Mesenchymal stem cell (in vitro differentiated cells and primary cell): ENCODE measurements around the gene DISC1.
"Not testable (repeated sequence)": the region's sequence is repeated elsewhere in the genome, so short reads cannot be mapped to it uniquely, and the experiment has no call there.

Experiments
- DNase-seq: peaks from one replicate; pipeline ENCODE4 v3.0.0-alpha.2; 2013
- H2AFZ ChIP-seq: one replicate; pipeline ENCODE4 v1.6.1; 2013; ENCODE audit warnings: low read depth, mild to moderate bottlenecking, control low read depth, inconsistent platforms, low read length, moderate library complexity
- H2AK5ac ChIP-seq: 2 replicates; pipeline ENCODE4 v1.6.1; 2013; ENCODE audit warnings: low read length, moderate library complexity, mild to moderate bottlenecking, inconsistent platforms; ENCODE audit not compliant: severe bottlenecking
- H2BK120ac ChIP-seq: one replicate; pipeline ENCODE4 v1.6.1; 2013; ENCODE audit warnings: low read depth, mild to moderate bottlenecking, inconsistent platforms, low read length, moderate library complexity
- H2BK12ac ChIP-seq, 2 experiments: one replicate each; pipeline ENCODE4 v1.6.1; 2013; ENCODE audit warnings: inconsistent platforms in 2 of 2, low read length in 2 of 2, mild to moderate bottlenecking in 2 of 2, moderate library complexity in 2 of 2, control low read depth in 1 of 2
- H2BK15ac ChIP-seq: one replicate; pipeline ENCODE4 v1.6.1; 2013; ENCODE audit warnings: mild to moderate bottlenecking, low read depth, inconsistent platforms; ENCODE audit not compliant: poor library complexity, severe bottlenecking
- H2BK5ac ChIP-seq: 2 replicates; pipeline ENCODE4 v1.6.1; 2013; ENCODE audit warnings: low read depth, mild to moderate bottlenecking, low read length, control low read depth, inconsistent platforms; ENCODE audit not compliant: poor library complexity, severe bottlenecking
- H3K14ac ChIP-seq, 2 experiments: one replicate each; pipeline ENCODE4 v1.6.1; 2013; ENCODE audit warnings: inconsistent platforms in 2 of 2, low read length in 2 of 2, control low read depth in 1 of 2, mild to moderate bottlenecking in 1 of 2, moderate library complexity in 1 of 2
- H3K18ac ChIP-seq, 2 experiments: one replicate each; pipeline ENCODE4 v1.6.1; 2013; ENCODE audit warnings: inconsistent platforms in 2 of 2, low read length in 2 of 2, control low read depth in 1 of 2, low read depth in 1 of 2, mild to moderate bottlenecking in 1 of 2
- H3K23ac ChIP-seq, 2 experiments: one replicate each; pipeline ENCODE4 v1.6.1; 2013; ENCODE audit warnings: inconsistent platforms in 2 of 2, low read length in 2 of 2, mild to moderate bottlenecking in 2 of 2, moderate library complexity in 2 of 2, control low read depth in 1 of 2
- H3K27ac ChIP-seq: 2 replicates; pipeline ENCODE4 v1.5.1; 2013; ENCODE audit warnings: mild to moderate bottlenecking, moderate library complexity, low read length, control low read depth, inconsistent platforms; ENCODE audit not compliant: poor library complexity, severe bottlenecking
- H3K27me3 ChIP-seq, 2 experiments: 2 replicates each; pipeline versions ENCODE4 v1.6.1 to v1.7.0; 2013; ENCODE audit warnings: low read length in 2 of 2, mild to moderate bottlenecking in 2 of 2, moderate library complexity in 2 of 2, control low read depth in 1 of 2, inconsistent platforms in 1 of 2; ENCODE audit not compliant: control insufficient read depth in 1 of 2, insufficient read depth in 1 of 2
- H3K36me3 ChIP-seq, 2 experiments: 2 replicates each; pipeline versions ENCODE4 v1.6.1 to v1.7.0; 2013; ENCODE audit warnings: low read length in 2 of 2, control low read depth in 1 of 2, inconsistent platforms in 1 of 2, low read depth in 1 of 2, mild to moderate bottlenecking in 1 of 2; ENCODE audit not compliant: insufficient read depth in 2 of 2, control insufficient read depth in 1 of 2
- H3K4ac ChIP-seq, 2 experiments: one replicate each; pipeline ENCODE4 v1.6.1; 2013; ENCODE audit warnings: inconsistent platforms in 2 of 2, low read length in 2 of 2, mild to moderate bottlenecking in 2 of 2, moderate library complexity in 2 of 2, control low read depth in 1 of 2, low read depth in 1 of 2
- H3K4me1 ChIP-seq: 2 replicates; pipeline ENCODE4 v1.6.1; 2013; ENCODE audit warnings: low read depth, low read length, control low read depth; ENCODE audit not compliant: control insufficient read depth, insufficient read depth
- H3K4me2 ChIP-seq: 2 replicates; pipeline ENCODE4 v1.6.1; 2013; ENCODE audit warnings: low read length, mild to moderate bottlenecking, inconsistent platforms; ENCODE audit not compliant: poor library complexity, severe bottlenecking
- H3K4me3 ChIP-seq, 2 experiments: 2 replicates each; pipeline versions ENCODE4 v1.5.1 to v1.7.0; 2013; ENCODE audit warnings: low read length in 2 of 2, mild to moderate bottlenecking in 2 of 2, control low read depth in 1 of 2, low read depth in 1 of 2; ENCODE audit not compliant: insufficient read depth in 1 of 2
- H3K79me1 ChIP-seq: replicated peaks from 2 replicates; pipeline ENCODE4 v1.6.1; 2013; ENCODE audit warnings: mild to moderate bottlenecking, control low read depth, low read length, inconsistent platforms; ENCODE audit not compliant: poor library complexity, severe bottlenecking
- H3K9ac ChIP-seq: 2 replicates; pipeline ENCODE4 v1.7.0; 2013; ENCODE audit warnings: mild to moderate bottlenecking, low read length, moderate library complexity
- H3K9me3 ChIP-seq: 2 replicates; pipeline ENCODE4 v1.7.0; 2013; ENCODE audit warnings: mild to moderate bottlenecking, low read length; ENCODE audit not compliant: control insufficient read depth
- H4K8ac ChIP-seq: one replicate; pipeline ENCODE4 v1.6.1; 2013; ENCODE audit warnings: inconsistent platforms, mild to moderate bottlenecking, low read length, moderate library complexity
- H4K91ac ChIP-seq: one replicate; pipeline ENCODE4 v1.6.1; 2013; ENCODE audit warnings: mild to moderate bottlenecking, low read length, inconsistent platforms
- WGBS: methylation state at CpG from one replicate; pipeline ENCODE4 v1.1.7; 2013; ENCODE audit warnings: mixed read lengths; 5-methylcytosine and 5-hydroxymethylcytosine counted together

DISC1 gene

DNA sequence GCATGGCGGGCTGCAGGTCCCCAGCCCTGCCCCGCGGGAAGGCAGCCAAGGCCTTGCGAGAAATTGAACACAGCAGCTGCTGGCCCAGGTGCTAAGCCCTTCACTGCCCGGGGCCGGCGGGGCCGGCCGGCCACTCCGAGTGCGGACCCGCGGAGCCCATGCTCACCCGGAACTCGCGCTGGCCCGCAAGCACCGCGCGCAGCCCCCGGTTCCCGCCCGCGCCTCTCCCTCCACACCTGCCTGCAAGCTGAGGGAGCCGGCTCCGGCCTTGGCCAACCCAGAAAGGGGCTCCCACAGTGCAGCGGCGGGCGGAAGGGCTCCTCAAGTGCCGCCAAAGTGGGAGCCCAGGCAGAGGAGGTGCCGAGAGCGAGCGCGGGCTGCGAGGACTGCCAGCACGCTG is 15.5 kb downstream of the DISC1 start:
- DNase-seq, H4K8ac ChIP-seq, H3K27ac ChIP-seq, H2BK5ac ChIP-seq, H4K91ac ChIP-seq, H2BK120ac ChIP-seq, H3K9me3 ChIP-seq, H3K4ac ChIP-seq, H3K4me1 ChIP-seq, H2AFZ ChIP-seq, H2BK12ac ChIP-seq, H3K27me3 ChIP-seq, H2BK15ac ChIP-seq, H3K23ac ChIP-seq, H2AK5ac ChIP-seq, H3K9ac ChIP-seq, H3K4me2 ChIP-seq, H3K4me3 ChIP-seq: not testable (repeated sequence)
- Histone ChIP-seq H3K14ac (peak overlapping the region in 1 of 2 experiments; percentile 59), H3K18ac (peak overlapping the region in 1 of 2 experiments; percentile 9), H3K79me1 (peaks cover 43% of the 10 kb centered on the region), H3K36me3 (peaks cover 0 to 21% of the 10 kb centered on the region in 2 experiments)
- 98% methylated on average over 34 of the region's 36 CpGs for WGBS

DNA sequence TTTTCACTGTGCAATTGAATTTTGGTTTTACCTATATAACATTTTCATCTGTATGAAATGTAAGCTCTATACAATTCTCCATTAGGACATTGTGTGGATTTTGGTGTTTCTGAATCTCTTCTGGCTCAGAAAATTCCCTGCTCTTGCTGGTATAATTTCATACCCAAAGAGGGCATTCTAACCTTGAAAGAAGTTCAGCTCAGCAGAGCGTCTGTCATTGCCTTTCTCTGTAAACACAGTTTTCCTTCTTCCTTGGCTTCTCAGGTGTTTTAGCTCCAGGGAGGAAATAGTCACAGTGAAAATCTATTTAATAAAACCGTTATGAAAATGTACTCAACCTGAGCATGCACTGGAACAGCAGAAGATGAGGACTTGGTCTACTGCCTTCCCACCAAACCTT is 16.0 kb downstream of the DISC1 start:
- Histone ChIP-seq H3K79me1 (peaks cover 40% of the 10 kb centered on the region), H3K9ac (no peak overlapping the region), H2BK15ac (no peak overlapping the region), H2BK5ac (no peak overlapping the region), H2BK12ac (no peak overlapping the region), H4K8ac (no peak overlapping the region), H3K9me3 (no peaks in the 10 kb centered on the region), H3K27me3 (no peaks in the 10 kb centered on the region), H3K36me3 (peaks cover 0 to 21% of the 10 kb centered on the region in 2 experiments), H3K23ac (no peak overlapping the region), H3K18ac (peak overlapping the region in 1 of 2 experiments; percentile 59), H3K4me2 (no peak overlapping the region), H3K4me1 (peaks cover 3% of the 10 kb centered on the region), H2AK5ac (no peak overlapping the region), H3K4me3 (no peak overlapping the region), H2AFZ (no peak overlapping the region), H3K4ac (no peak overlapping the region), H2BK120ac (no peak overlapping the region), H3K27ac (no peak overlapping the region), H4K91ac (no peak overlapping the region), H3K14ac (no peak overlapping the region)
- DNase-seq, result no peak
- WGBS, result 79% methylated on average over 2 of the region's 2 CpGs

DNA sequence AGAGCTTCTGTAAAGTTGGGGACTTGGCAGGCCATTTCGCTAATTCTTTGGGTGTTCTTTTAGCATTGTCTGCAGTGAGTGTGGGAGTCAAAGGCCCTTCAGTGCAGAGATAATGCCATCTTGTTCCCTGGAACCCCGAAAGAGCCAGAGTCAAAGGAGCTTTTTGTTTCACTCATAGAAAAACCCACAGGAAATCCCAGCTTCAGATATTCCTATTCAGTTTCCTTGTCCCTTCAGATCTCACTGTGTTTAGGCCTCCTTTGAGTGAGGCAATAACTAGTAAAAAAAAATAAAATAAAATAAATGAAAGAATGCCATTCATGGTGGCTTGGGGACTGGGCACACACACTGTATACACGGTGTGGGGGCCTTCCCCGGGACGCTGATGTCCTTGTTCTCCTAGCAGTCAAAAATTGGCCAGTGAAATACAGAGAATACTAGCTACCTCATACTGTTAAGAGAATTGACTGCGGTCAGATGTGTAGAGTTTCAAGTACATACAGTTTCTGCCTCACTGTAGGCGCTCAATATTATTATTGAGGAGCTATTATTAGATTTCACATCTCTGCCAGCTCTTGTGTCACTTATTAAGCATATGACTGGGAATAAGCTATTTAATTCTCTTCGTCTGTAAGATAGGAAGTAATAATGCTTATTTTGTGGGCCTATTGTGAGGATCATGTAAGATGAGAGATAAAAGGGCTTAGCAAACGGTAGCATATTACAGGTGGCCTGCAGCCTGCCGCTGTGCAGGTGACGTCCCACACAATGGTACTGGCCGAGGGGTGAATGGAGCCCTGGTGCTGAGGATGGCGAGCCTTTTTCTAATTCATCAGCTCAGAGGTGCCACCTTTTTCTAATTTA is 16.7 kb downstream of the DISC1 start:
- Histone ChIP-seq H3K4me3 (no peak overlapping the region), H3K4me2 (no peak overlapping the region), H3K14ac (no peak overlapping the region), H3K9ac (no peak overlapping the region), H4K91ac (no peak overlapping the region), H3K4ac (no peak overlapping the region), H3K18ac (peak overlapping the region in 1 of 2 experiments; percentile 59), H3K23ac (no peak overlapping the region), H2BK12ac (no peak overlapping the region), H3K27ac (no peak overlapping the region), H4K8ac (no peak overlapping the region), H2BK120ac (no peak overlapping the region), H3K4me1 (peaks cover 3% of the 10 kb centered on the region), H3K79me1 (peaks cover 40% of the 10 kb centered on the region), H3K9me3 (no peaks in the 10 kb centered on the region), H2AK5ac (no peak overlapping the region), H3K27me3 (no peaks in the 10 kb centered on the region), H2AFZ (no peak overlapping the region), H3K36me3 (peaks cover 0 to 21% of the 10 kb centered on the region in 2 experiments), H2BK5ac (no peak overlapping the region), H2BK15ac (no peak overlapping the region)
- 94% methylated on average over 11 of the region's 13 CpGs for WGBS
- no peak for DNase-seq

DNA sequence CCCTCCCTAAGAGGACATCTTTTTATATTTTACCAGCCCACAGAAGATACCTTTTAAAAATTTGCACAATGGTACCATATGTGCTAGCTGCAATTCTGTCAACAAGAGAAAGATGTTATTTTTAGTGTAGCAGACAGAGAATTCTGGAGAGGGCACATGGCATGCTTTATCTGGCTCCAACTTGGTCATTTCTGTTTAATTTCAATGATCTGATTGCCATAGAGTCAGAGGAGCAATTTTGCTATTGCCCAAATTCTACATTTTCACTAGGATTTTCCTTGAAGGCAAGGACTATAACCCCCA is 17.3 kb downstream of the DISC1 start:
- no peak overlapping the region for H3K18ac ChIP-seq
- H4K8ac ChIP-seq, result no peak overlapping the region
- no peaks in the 10 kb centered on the region for H3K27me3 ChIP-seq
- no peak overlapping the region for H3K23ac ChIP-seq
- H2BK120ac ChIP-seq, result no peak overlapping the region
- H2AFZ ChIP-seq, result no peak overlapping the region
- no peak overlapping the region for H2BK12ac ChIP-seq
- H3K27ac ChIP-seq, result no peak overlapping the region
- no peak overlapping the region for H3K14ac ChIP-seq
- H3K9me3 ChIP-seq, result no peaks in the 10 kb centered on the region
- no peak for DNase-seq
- H3K4me1 ChIP-seq, result peaks cover 3% of the 10 kb centered on the region
- H3K4me2 ChIP-seq, result no peak overlapping the region
- H2AK5ac ChIP-seq, result no peak overlapping the region
- H3K9ac ChIP-seq, result no peak overlapping the region
- H2BK5ac ChIP-seq, result no peak overlapping the region
- no peak overlapping the region for H2BK15ac ChIP-seq
- H3K4me3 ChIP-seq, result no peak overlapping the region
- H3K4ac ChIP-seq, result peak overlapping the region in 1 of 2 experiments; percentile 60
- peaks cover 40% of the 10 kb centered on the region for H3K79me1 ChIP-seq
- H4K91ac ChIP-seq, result no peak overlapping the region
- peaks cover 0 to 21% of the 10 kb centered on the region in 2 experiments for H3K36me3 ChIP-seq
